HCT116 (cell line): Measurements from ENCODE around the gene PLEKHM3. TPM values are rescaled to one million over a fixed set of nuclear protein-coding genes. Genes with fewer than 3 reads are reported as not detected.

Experiments used
- ATAC-seq: fragments of 200-7000 bp; cut with Tn5 transposase; 2 replicates; pipeline ENCODE4 v1.9.1; 2020; ENCODE audit warnings: mild to moderate bottlenecking, moderate library complexity
- BruUV-seq: library from RNA; stranded (reverse); fragments of 400-500 nt; replicated peaks from 2 replicates; lab custom pipeline; 2021; lab: Mats Ljungman, UMichigan
- CTCF ChIA-PET: fragments of 300-600 bp; sonication (Branson Sonifier 250); formaldehyde crosslinking; loops from one replicate; lab custom pipeline; 2021; ENCODE audit warnings: antibody characterized with exemption; lab: Charles Lee
- POLR2A ChIA-PET: fragments of 300-600, 350-600 bp; sonication (Branson Sonifier 250); formaldehyde crosslinking; loops from one replicate; lab custom pipeline; 2021; ENCODE audit warnings: antibody characterized with exemption; lab: Charles Lee
- RAD21 ChIA-PET, 2 experiments: fragments of 300-600 bp; sonication (Branson Sonifier 250); formaldehyde crosslinking; loops; one replicate each; lab custom pipeline; 2023; ENCODE audit warnings: low total read pairs in 2 of 2; ENCODE audit not compliant: uncharacterized antibody in 2 of 2, unreplicated experiment in 2 of 2, low non-redundant PET in 1 of 2; lab: Charles Lee
- DNase-seq: peaks from one replicate; pipeline ENCODE4 v3.0.0-alpha.2; 2010; ENCODE audit warnings: low read depth, low spot score
- H2AFZ ChIP-seq: fragments of 200-600 bp; shearing (Covaris generic), sonication (generic); 2 replicates; pipeline ENCODE4 v1.6.1; 2017; ENCODE audit warnings: low read depth, mixed run types, mixed read lengths, antibody characterized with exemption, low read length; ENCODE audit not compliant: poor library complexity, severe bottlenecking
- H3K27ac ChIP-seq: 2 replicates; pipeline ENCODE4 v1.5.1; 2012; ENCODE audit warnings: low read depth, low read length
- H3K27me3 ChIP-seq: fragments of 200-600 bp; sonication (generic); 2 replicates; pipeline ENCODE4 v1.6.1; 2016; ENCODE audit warnings: mixed run types, low read length, mixed read lengths; ENCODE audit not compliant: insufficient read depth
- H3K36me3 ChIP-seq, 2 experiments: fragments of 200-500 bp in 1 of 2; fragments of 200-600 bp in 1 of 2; sonication (Bioruptor generic) in 1 of 2; sonication (generic) in 1 of 2; 2 replicates each; pipeline versions ENCODE4 v1.5.1 to v1.6.1; 2014 to 2016; ENCODE audit warnings: low read length in 2 of 2, inconsistent platforms in 1 of 2, mixed read lengths in 1 of 2, mixed run types in 1 of 2; ENCODE audit not compliant: insufficient read depth in 2 of 2, control insufficient read depth in 1 of 2
- H3K4me1 ChIP-seq, 2 experiments: fragments of 200-600 bp in 1 of 2; sonication (generic) in 1 of 2; 2 replicates each; pipeline versions ENCODE4 v1.5.1 to v1.6.1; 2012 to 2017; ENCODE audit warnings: low read length in 2 of 2, inconsistent platforms in 1 of 2, mild to moderate bottlenecking in 1 of 2, mixed read lengths in 1 of 2, mixed run types in 1 of 2, moderate library complexity in 1 of 2; ENCODE audit not compliant: insufficient read depth in 2 of 2, control insufficient read depth in 1 of 2
- H3K4me2 ChIP-seq: fragments of 200-600 bp; sonication (generic); 2 replicates; pipeline ENCODE4 v1.6.1; 2017; ENCODE audit warnings: mixed run types, low read length, mixed read lengths
- H3K4me3 ChIP-seq, 2 experiments: fragments of 200-600 bp in 1 of 2; sonication (generic) in 1 of 2; replicated peaks in 1 of 2; 2 replicates each; pipeline ENCODE4 v1.5.1; 2011 to 2016; ENCODE audit warnings: low read length in 2 of 2, control low read depth in 1 of 2, low read depth in 1 of 2, mild to moderate bottlenecking in 1 of 2, mixed read lengths in 1 of 2, mixed run types in 1 of 2
- H3K79me2 ChIP-seq: fragments of 200-600 bp; sonication (generic); 2 replicates; pipeline ENCODE4 v1.6.1; 2017; ENCODE audit warnings: mild to moderate bottlenecking, mixed run types, low read length, moderate library complexity, mixed read lengths; ENCODE audit not compliant: insufficient read depth
- H3K9ac ChIP-seq: fragments of 200-600 bp; sonication (generic); 2 replicates; pipeline ENCODE4 v1.6.1; 2016; ENCODE audit warnings: low read length, mixed read lengths
- H3K9me2 ChIP-seq: fragments of 200-600 bp; sonication (generic), shearing (Covaris generic); 2 replicates; pipeline ENCODE4 v1.6.1; 2017; ENCODE audit warnings: mixed run types, mild to moderate bottlenecking, moderate library complexity; ENCODE audit not compliant: insufficient read depth
- H3K9me3 ChIP-seq, 2 experiments: fragments of 200-500 bp in 1 of 2; fragments of 200-600 bp in 1 of 2; sonication (Bioruptor generic) in 1 of 2; sonication (generic) in 1 of 2; 2 replicates each; pipeline ENCODE4 v1.6.1; 2014 to 2017; ENCODE audit warnings: low read length in 2 of 2, mixed read lengths in 2 of 2, inconsistent platforms in 1 of 2, low read depth in 1 of 2, mild to moderate bottlenecking in 1 of 2, mixed run types in 1 of 2, moderate library complexity in 1 of 2; ENCODE audit not compliant: control insufficient read depth in 1 of 2, insufficient read depth in 1 of 2
- H4K20me1 ChIP-seq: fragments of 200-600 bp; sonication (generic), shearing (Covaris generic); 2 replicates; pipeline ENCODE4 v1.6.1; 2017; ENCODE audit warnings: mixed run types, mild to moderate bottlenecking, moderate library complexity; ENCODE audit not compliant: insufficient read depth
- CBX3 ChIP-seq: IDR thresholded peaks from 2 replicates; pipeline ENCODE4 v1.6.1; 2012; ENCODE audit warnings: low read depth
- CEBPB ChIP-seq: IDR thresholded peaks from 2 replicates; pipeline ENCODE4 v1.6.1; 2012; ENCODE audit warnings: low read depth
- EGR1 ChIP-seq: IDR thresholded peaks from 2 replicates; pipeline ENCODE4 v1.6.1; 2012; ENCODE audit warnings: low read depth
- ELF1 ChIP-seq: IDR thresholded peaks from 2 replicates; pipeline ENCODE4 v1.6.1; 2012; ENCODE audit warnings: low read depth, borderline replicate concordance
- EZH2phosphoT487 ChIP-seq: fragments of 200-600 bp; IDR thresholded peaks from 2 replicates; pipeline ENCODE4 v1.6.1; 2018; ENCODE audit warnings: antibody characterized with exemption, borderline replicate concordance
- POLR2A ChIP-seq: IDR thresholded peaks from 2 replicates; pipeline ENCODE4 v1.7.0; 2011; ENCODE audit warnings: borderline replicate concordance; ENCODE audit not compliant: insufficient read depth, insufficient read length; ENCODE audit errors: extremely low read depth
- POLR2AphosphoS5 ChIP-seq: IDR thresholded peaks from 2 replicates; pipeline ENCODE4 v1.6.1; 2011; ENCODE audit warnings: mild to moderate bottlenecking, low read depth, low read length, moderate library complexity
- RAD21 ChIP-seq: IDR thresholded peaks from 2 replicates; pipeline ENCODE4 v1.6.1; 2012; ENCODE audit warnings: low read depth, mild to moderate bottlenecking
- TCF7L2 ChIP-seq: IDR thresholded peaks from 2 replicates; pipeline ENCODE4 v1.7.0; 2011; ENCODE audit warnings: borderline replicate concordance, inconsistent platforms; ENCODE audit not compliant: insufficient read depth, insufficient read length; ENCODE audit errors: extremely low read depth
- ZBTB33 ChIP-seq: IDR thresholded peaks from 2 replicates; pipeline ENCODE4 v1.6.1; 2011; ENCODE audit warnings: mild to moderate bottlenecking, low read length, moderate library complexity; ENCODE audit not compliant: insufficient replicate concordance; ENCODE audit errors: extremely low read depth
- ZNF274 ChIP-seq: fragments of 200-500 bp; sonication (Bioruptor generic); IDR thresholded peaks from 2 replicates; pipeline ENCODE4 v1.6.1; 2014; ENCODE audit warnings: mild to moderate bottlenecking, low read depth, low read length, inconsistent platforms
- intact Hi-C: fragments of 100-400 bp; cut with micrococcal nuclease; formaldehyde crosslinking; loops from 2 replicates; pipeline ENCODE4 v1.10.0; 2022
- total RNA-seq: library from RNA; stranded (reverse); gene quantifications from one replicate; pipeline ENCODE4 v1.2.1, GENCODE V29; 2021; ENCODE audit not compliant: unreplicated experiment
- TF ChIP-seq, protein P1 (sequence below): IDR thresholded peaks from 2 replicates; pipeline ENCODE4 v1.6.1; 2012

PLEKHM3 gene
- total RNA-seq, 1 experiment from 2014 or later: 6.3 TPM

- no peaks in the 10 kb centered on the region for H3K36me3 ChIP-seq
- H3K9me3 ChIP-seq: no peaks in the 10 kb centered on the region
- no peaks in the 10 kb centered on the region for H3K4me1 ChIP-seq
- TF ChIP-seq ZBTB33 (no peak), POLR2AphosphoS5 (no peak), EGR1 (no peak), ZNF274 (no peak), CEBPB (no peak), TCF7L2 (no peak), CBX3 (no peak), POLR2A (no peak), ELF1 (no peak), RAD21 (no peak), EZH2phosphoT487 (no peak)
- TF ChIP-seq, protein P1, sequence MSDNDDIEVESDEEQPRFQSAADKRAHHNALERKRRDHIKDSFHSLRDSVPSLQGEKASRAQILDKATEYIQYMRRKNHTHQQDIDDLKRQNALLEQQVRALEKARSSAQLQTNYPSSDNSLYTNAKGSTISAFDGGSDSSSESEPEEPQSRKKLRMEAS: no peak
- ATAC-seq (no peak), DNase-seq (no peak)
- H3K9me2 ChIP-seq: peaks cover 3% of the 10 kb centered on the region; the same call in 1 of the 2 replicates
- BruUV-seq: no TSS peak
- ChIA-PET POLR2A (no interaction called here), CTCF (no interaction called here), RAD21 (no interaction called here)
- no peaks in the 10 kb centered on the region for H3K79me2 ChIP-seq
- H3K27me3 ChIP-seq: no peaks in the 10 kb centered on the region
- intact Hi-C loops: loop anchor here (10.0 kb wide), 1 partner anchor 1063 kb away; no protein-coding TSS in a partner anchor
- no peak overlapping the region for H3K4me2 ChIP-seq
- no peaks in the 10 kb centered on the region for H4K20me1 ChIP-seq
- no peak overlapping the region for H3K9ac ChIP-seq
- no peak overlapping the region for H3K4me3 ChIP-seq
- H3K27ac ChIP-seq: no peak overlapping the region
- no peak overlapping the region for H2AFZ ChIP-seq
These were observed 22.5 kb upstream of the PLEKHM3 start for GRCh38 chr2:208047840-208048239.
